Activated T-cell treated with anti-CD3 and anti-CD28 coated beads for 24 hours (primary cell): ENCODE results near the gene PLEKHG5.
A peak's percentile ranks its signal among the peaks of the same experiment; 100 is the strongest.

Experiments used
- DNase-seq: peaks from one replicate; pipeline ENCODE4 v3.0.0-alpha.2; 2020; ENCODE audit warnings: low read depth

Gene PLEKHG5

GRCh38 chr1:6477039-6477820, 14.2 kb downstream of the PLEKHG5 start:
- no peak for DNase-seq

- DNase-seq = no peak
Observed at GRCh38 chr1:6476483-6476882, 15.0 kb downstream of the PLEKHG5 start.

GRCh38 chr1:6475381-6476133, 15.9 kb downstream of the PLEKHG5 start:
- peak; percentile 58 for DNase-seq

DNA sequence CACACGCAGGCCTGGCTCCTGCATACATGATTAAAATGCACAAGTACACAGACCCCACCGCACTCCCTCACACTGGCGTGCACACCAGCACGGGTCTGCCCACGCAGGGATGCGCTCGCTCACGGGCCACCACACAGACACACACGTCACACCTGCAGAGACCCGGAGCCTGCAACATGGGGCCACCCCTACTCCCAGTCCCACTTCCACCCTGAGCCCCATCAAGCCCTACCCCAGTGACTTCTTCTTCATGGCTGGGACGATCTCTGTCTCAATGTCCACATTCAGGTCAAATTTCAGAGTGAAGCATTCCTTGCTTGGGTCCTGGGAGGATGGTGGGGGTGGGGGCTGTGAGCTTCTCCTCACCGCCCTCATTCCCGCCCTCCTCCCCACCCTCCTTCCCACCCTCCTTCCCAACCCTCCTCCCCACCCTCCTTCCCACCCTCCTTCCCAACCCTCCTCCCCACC, 16.6 kb downstream of the PLEKHG5 start:
- DNase-seq = no peak

DNA sequence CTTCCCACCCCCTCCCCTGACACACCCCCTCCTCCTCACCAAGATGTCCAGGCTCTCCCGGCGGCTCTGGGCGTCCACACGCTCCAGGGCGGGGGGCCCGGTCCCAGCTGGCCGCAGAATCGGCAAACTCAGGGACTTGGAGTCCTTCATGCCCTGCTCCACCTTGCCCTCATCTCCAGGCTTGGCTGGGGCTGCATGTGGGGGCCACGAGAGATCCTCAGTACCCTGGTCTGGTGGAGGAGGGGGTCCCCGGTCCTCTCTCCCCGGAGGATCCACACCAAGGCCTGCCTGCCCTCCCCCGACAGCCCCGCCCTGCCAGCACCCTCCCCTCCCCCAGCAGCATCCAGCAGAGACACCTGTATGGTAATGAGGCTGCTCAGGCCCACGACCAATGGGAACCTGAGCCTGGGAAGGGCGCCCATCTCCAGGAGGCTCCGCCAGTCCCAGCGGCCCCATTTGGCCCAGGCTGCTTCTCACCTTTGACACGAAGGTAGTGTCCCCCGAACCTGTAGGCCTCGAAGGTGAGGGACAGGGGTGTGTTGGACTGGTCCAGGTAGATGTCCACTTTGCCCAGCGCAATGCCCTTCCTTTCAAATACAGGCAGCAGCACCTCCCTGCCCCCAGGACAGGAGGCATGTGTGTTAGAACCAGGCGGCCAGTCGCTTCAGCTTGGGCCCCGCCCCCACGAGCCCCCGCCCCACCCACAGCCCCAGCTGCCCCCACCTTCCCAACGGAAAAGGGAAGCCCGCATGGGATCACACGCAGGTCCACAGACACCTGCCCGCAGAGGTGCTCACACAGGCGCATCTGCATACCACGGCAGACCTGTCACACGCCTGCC, 17.3 kb downstream of the PLEKHG5 start:
- no peak for DNase-seq

GRCh38 chr1:6473156-6473555, 18.3 kb downstream of the PLEKHG5 start:
- no peak for DNase-seq

- no peak for DNase-seq
Observed at GRCh38 chr1:6472391-6472790, 19.1 kb downstream of the PLEKHG5 start.

GRCh38 chr1:6471970-6472368, 19.5 kb downstream of the PLEKHG5 start:
- no peak for DNase-seq

DNA sequence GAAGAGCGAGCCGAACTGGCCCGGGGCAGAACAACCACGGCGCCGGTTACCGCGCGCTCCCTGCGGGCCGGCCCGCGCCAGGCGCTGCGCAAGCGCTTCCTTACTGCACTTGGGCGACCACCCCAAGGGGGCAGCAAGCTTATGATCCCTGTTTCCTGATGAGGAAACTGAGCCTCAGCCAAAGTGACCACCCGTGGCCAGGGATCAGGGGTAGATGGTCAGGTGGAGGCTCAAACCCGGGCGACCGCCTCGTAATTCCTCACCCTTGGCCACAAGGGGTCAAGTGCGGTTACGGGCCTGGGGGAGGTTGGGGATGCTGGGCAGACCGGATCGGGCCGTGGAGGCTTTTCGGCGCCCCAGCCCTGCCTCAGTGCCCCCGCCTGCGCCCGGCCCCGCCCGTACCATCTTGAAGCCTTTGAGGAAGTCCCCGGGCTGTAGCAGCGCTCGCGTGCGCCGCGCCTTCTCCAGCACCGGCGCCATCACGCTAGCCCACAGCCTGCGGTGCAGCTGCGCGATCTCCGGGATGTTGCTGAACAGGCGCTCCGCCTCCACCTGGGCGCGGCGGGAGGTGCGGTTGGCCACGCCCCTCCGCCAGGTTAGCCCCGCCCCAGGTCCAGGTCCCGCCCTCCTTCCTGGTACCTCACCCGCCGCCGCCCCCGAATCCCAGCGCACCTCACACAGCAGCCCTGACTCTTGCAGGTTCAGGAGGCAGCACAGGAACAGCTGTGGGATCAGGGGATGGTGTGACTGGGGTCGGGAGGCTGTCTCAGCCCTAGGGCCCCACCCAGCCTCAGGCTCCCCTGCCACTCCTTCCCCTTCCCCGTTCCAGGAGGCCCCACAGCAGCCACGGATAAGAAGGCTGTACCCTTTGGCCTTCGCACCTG, 20.1 kb downstream of the PLEKHG5 start:
- no peak for DNase-seq

DNA sequence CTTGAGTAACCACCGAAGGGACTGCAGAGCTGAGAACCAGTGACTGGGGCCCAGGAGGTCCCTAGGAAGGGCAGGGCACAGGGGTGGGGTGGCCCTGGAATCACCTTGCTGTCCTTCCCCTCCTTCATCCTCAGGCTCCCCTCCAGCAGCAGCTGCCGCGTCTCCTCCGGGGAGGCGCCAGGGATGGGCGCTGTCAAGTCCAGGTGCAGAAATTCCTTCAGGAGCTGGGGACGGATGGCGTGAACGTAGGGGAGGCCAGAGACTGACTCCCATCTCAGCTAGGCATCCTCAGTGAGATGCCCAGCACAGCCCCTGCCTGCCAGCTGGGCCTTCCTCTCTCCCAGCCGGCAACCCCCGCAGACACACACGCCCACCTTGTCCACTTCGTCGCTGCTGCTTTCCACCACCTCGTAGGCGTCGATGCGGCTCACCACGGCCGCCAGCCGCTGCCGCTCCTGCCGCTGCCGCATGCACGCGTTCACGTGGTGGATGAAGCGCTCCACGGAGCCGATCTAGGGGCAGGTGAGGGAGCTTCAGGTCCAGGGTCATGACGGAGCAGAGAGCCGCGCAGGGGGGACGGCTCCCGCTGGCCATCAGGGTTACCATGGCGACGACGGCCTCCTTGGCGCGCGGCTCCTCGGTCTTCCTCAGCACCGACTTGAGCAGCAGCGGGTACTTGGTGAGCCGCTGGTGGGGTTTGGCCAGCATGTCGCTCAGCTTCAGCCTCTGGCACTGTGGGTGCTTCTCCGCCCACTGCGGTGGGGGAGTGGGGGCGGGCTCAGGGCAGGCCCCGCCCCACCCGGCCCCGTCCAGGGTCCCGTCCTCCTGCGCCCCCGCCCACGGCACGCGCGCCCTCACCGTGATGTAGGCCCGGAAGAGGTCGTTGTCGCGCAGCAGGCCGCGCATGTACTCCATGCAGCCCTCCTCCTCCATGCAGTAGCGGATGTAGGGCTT, 21.1 kb downstream of the PLEKHG5 start:
- no peak for DNase-seq

- DNase-seq = no peak
Observed at GRCh38 chr1:6468729-6469461, 22.6 kb downstream of the PLEKHG5 start.

DNA sequence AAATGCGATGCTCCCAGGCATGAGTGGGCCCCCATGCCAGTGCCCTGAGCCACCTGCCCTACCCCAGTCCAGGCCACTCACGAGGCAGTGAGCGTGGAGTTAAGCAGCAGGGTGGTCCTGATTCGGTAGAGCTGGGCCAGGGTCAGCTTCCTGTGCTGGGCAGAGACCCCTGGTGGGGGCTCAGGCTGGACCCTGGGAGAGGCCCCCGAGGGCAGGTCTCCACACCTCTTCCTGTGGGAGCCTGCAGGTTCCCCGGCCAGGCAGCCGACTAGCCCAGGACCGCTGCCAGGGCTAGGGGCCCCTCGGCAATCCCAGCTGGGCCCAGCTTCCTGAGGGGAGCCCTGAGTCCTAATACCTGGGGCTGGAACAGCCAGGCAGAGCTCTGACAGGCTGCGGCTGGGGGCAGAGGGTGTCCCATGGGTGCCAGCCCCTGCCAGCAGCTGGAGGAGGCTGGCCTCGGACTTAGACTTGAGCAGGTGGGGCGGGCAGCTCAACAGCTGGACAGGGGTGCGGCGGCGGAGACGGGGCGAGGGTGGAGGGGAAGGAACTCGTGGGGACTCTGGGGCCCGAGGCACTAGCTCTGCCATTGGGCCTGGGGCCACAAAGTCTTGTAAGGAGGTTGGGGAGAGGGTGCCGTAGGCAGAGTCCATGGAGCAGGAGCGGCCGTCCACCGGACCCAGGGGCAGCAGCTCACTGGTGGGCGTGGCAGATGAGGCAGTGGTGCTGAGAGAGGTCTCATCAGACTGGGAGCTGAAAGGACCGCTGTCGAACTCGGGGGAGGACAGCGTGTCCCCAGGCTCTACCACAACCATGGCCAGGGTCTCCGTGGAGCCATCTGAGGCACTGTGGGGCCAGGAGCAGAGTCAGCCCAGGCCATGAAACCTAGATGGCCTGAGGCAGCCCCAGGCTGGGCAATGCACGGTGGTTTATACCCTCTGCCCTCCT, 23.5 kb downstream of the PLEKHG5 start:
- DNase-seq = no peak

- DNase-seq = no peak
Observed at GRCh38 chr1:6467224-6467623, 24.2 kb downstream of the PLEKHG5 start.

- DNase-seq = no peak
Observed at GRCh38 chr1:6466751-6467150, 24.7 kb downstream of the PLEKHG5 start.

DNA sequence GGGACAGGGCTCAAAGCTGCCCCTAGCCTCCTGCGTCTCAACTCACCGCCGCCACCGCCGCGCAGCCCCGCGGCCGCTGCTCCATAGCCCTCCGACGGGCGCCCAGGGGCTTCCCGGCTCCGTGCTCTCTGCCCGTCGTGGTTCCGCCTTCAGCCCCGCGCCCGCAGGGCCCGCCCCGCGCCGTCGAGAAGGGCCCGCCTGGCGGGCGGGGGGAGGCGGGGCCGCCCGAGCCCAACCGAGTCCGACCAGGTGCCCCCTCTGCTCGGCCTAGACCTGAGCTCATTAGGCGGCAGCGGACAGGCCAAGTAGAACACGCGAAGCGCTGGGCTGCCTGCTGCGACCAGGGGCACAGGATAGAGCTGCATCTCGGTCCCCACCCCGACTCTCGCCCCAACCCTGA, 25.4 kb downstream of the PLEKHG5 start, which contains the start of gene TNFRSF25:
TSS of gene TNFRSF25 (minus strand) at position 151 of the 400 bp plus-strand sequence. CDS start at position 85, 66 bp downstream.
- DNase-seq = peak; percentile 54

GRCh38 chr1:6465461-6466005, 25.9 kb downstream of the PLEKHG5 start:
- DNase-seq = no peak

- DNase-seq = no peak
Observed at GRCh38 chr1:6464915-6465314, 26.6 kb downstream of the PLEKHG5 start.

GRCh38 chr1:6464514-6464836, 27.0 kb downstream of the PLEKHG5 start:
- DNase-seq = no peak
